SH-SY5Y (cell line): Measurements from ENCODE around the gene LRRC8C.

Experiments used
- GATA2 ChIP-seq: IDR thresholded peaks from 2 replicates; pipeline ENCODE4 v1.6.1; 2011; ENCODE audit warnings: mild to moderate bottlenecking, low read depth, low read length
- GATA3 ChIP-seq: IDR thresholded peaks from 2 replicates; pipeline ENCODE4 v1.6.1; 2011; ENCODE audit warnings: low read depth, mild to moderate bottlenecking, low read length, moderate library complexity

GRCh38 chr1:89669441-89669840, 36.5 kb downstream of the LRRC8C start:
- TF ChIP-seq GATA2 (no peak), GATA3 (no peak)
